Hematopoietic multipotent progenitor cell (in vitro differentiated cells): Measurements from ENCODE around the gene PRKAG3. TPM values are rescaled to one million over a fixed set of nuclear protein-coding genes. Genes with fewer than 3 reads are reported as not detected.
A peak's percentile ranks its signal among the peaks of the same experiment; 100 is the strongest.

ENCODE experiments used
- DNase-seq, 3 donors: peaks; one replicate each; pipeline ENCODE4 v3.0.0-alpha.2; 2011 to 2015; ENCODE audit warnings: low read depth in 2 of 3, low spot score in 2 of 3
- total RNA-seq: library from RNA; depleted of rRNA; stranded (reverse); fragments of >200 nt; gene quantifications from one replicate; pipeline ENCODE4 v1.2.3, GENCODE V29; 2012

PRKAG3 gene
- total RNA-seq, 1 donor, result not detected

GRCh38 chr2:218865396-218865795 is 33.8 kb upstream of the PRKAG3 start:
- DNase-seq, result no peak

GRCh38 chr2:218863021-218863520 is 31.5 kb upstream of the PRKAG3 start:
- DNase-seq, result no peak

GRCh38 chr2:218861645-218862318 is 30.2 kb upstream of the PRKAG3 start:
- no peak for DNase-seq

GRCh38 chr2:218860950-218861381 is 29.4 kb upstream of the PRKAG3 start:
- DNase-seq, result peak in 2 of 3 donors; percentile 68 to 69

GRCh38 chr2:218859988-218860831 is 28.6 kb upstream of the PRKAG3 start:
- DNase-seq, result no peak

GRCh38 chr2:218859556-218859987 is 28.0 kb upstream of the PRKAG3 start, which contains the start of gene WNT6:
WNT6 (plus strand) TSS chr2:218859805; CDS start chr2:218860038, 233 bp downstream.
- no peak for DNase-seq

- DNase-seq, result no peak
These were observed 27.3 kb upstream of the PRKAG3 start for GRCh38 chr2:218858671-218859555.

- no peak for DNase-seq
These were observed 26.5 kb upstream of the PRKAG3 start for GRCh38 chr2:218858138-218858445.

GRCh38 chr2:218857371-218858137 is 26.0 kb upstream of the PRKAG3 start:
- no peak for DNase-seq

GRCh38 chr2:218856896-218857243 is 25.3 kb upstream of the PRKAG3 start:
- no peak for DNase-seq

- DNase-seq, result no peak
These were observed 24.7 kb upstream of the PRKAG3 start for GRCh38 chr2:218856167-218856895.

- DNase-seq, result no peak
These were observed 23.9 kb upstream of the PRKAG3 start for GRCh38 chr2:218855305-218856166.

- no peak for DNase-seq
These were observed 23.3 kb upstream of the PRKAG3 start for GRCh38 chr2:218854860-218855259.

- DNase-seq, result peak in 2 of 3 donors; percentile 43 to 61
These were observed 22.2 kb upstream of the PRKAG3 start for GRCh38 chr2:218853766-218854165.

- peak; percentile 58 to 76 (median 66) for DNase-seq
These were observed 21.5 kb upstream of the PRKAG3 start for GRCh38 chr2:218852911-218853667.

- DNase-seq, result no peak
These were observed 19.7 kb upstream of the PRKAG3 start for GRCh38 chr2:218851286-218851685.

- no peak for DNase-seq
These were observed 19.2 kb upstream of the PRKAG3 start for GRCh38 chr2:218850796-218851195.

GRCh38 chr2:218849721-218850120 is 18.1 kb upstream of the PRKAG3 start:
- DNase-seq, result no peak
